ENCODE results near the gene MYO1F.

MYO1F gene

DNA sequence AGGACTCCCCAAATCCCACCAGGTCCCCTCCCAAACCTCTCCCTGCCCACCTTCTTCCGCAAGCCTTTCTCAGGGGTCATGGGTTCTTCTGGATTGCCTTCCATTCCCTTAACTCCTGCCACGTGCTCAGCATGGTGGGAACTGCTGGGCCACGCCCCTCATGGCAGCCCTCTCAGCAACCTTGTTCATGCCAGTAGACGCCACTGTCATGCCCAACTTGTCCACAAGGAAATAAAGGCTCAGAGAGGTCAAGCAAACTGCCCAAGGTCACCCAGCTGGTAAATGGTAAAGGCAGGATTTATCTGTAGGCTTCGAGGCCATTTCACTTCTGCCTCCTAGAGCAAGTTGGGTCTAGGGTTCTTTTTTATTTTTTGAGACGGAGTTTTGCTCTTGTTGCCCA is 85.7 kb downstream of the MYO1F start:
- peak; percentile 40 for DNase-seq (ENCODE audit: low read depth, low spot score)

DNA sequence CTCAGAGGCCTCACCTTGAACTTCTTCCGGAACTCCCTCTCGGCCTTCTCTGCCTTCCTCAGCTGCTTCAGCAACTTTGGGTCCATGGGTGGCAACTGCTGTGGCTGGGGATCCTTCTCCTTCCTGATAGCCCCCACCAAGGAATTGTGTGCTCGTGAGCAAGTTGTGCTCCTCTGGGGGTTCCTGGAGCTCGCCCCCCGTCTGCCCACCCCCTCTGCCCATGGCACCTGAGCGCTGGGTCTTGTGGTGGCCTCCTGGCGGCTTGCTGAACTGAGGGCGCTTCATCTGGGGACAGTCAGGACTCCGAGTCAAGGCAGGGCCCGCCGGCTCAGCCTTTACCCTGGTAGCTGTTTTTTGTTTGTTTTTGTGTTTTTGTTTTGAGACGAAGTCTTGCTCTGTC is 86.4 kb downstream of the MYO1F start:
- DNase-seq (ENCODE audit: low read depth, low spot score): no peak

DNA sequence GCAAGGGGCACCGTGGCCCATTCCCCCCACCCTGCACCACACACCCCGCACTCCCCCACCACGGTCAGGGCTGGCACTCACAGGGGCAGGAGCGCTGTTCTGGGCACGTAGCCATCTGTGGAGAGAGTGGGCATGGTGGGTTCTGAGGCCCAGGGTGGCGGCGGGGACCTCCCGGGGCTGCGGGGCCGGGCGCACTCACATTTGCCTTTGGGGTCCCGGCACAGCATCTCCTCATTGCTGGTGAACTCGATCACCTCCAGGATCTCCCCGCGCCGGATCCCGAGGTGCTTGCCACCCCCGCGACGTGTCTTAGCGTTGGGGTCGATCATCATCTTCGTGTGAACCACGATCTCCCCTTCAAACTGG is 86.9 kb downstream of the MYO1F start:
- no peak for DNase-seq (ENCODE audit: low read depth, low spot score)

DNA sequence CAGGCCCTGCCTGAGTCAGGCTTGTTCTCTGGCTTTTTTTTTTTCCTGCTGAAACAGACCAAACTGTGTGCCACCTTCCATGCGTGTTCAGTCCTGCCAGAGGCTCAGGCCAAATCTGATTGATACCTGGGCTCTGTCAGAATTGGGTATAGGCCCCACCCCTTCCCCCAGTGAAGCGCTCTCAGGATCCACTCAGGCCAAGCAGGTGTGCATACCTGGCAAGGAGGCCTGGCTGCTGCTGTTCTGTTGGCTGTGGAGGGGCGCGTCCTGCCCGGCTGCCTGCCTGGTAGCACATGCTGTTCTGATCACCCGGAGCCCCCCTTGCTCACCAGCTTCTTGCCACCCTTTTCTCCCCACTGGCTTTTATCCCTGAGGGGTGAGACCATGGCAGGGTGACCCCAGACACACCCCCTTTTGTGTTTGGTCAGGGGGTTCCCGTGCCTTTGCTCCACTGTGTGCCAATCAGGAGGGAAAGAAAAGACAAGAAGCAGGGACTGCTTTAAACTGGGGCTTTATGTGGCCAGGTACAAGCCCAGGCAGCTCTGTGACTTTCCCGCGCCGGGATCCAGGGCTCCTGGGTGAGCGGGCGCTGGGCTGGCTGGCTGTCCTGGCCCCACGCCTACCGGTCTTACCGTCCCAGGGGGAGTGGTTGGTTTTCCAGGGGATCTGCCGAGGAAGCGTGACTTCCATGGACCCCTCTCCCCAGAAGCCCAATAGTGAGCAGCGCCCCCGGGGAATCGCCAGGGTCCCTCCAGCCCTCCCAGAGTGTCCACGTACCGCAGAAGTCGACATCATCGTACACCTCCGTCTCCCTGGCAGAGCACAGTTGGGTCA is 87.5 kb downstream of the MYO1F start:
- DNase-seq (ENCODE audit: low read depth, low spot score): no peak

DNA sequence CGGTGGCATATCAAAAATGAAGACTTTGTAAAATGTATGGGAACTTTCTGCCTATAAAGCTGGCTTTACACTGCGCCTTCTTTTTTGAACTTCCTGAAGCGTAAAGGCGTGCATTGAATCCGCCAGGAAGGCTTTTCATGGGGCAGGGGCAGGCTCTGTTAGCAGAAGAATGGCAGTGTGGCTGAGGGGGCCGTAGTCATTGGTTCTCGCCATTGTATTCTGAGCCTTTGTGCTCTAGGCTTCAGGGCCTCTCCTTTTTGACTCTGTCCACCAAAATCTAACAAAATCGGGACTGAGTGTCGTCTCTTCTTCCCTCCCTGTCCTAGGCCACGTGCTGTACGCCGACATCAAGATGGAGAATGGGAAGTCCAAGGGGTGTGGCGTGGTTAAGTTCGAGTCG is 88.9 kb downstream of the MYO1F start:
- DNase-seq (ENCODE audit: low read depth, low spot score): no peak

DNA sequence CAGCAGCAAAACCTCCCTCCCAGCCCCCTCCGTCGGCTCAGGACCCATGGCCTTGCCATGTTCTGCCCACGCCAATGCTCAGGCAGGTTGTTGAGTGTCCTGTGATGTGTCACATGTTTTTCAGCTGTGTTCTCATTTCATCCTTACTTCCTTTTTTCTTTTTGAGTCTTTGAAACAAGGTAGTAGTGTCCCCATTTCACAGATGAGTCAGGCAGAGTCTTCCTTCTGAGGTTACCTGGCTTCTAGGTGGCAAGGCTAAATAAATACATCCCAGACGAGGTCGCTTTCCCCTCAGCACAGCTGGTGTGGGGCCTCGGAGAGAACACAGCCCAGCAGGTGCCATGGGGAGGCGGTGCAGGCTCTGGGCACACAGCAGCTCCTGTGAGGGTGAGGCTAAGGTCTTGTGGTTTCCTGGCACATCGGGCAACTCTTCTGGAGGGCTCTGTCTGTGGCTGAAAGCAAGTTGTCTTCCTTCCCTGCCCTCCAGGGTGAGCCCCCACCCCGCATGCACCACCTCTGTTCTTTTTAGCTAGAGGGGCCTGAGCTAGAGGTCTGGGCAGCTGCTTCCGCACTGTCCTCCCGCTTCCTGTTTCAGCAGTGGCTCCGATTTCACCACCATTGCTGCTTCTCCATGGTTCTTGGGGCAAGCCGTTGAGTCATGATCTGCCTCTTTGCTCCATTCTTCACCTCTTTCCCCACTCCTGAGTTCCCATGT is 89.9 kb downstream of the MYO1F start:
- no peak for DNase-seq (ENCODE audit: low read depth, low spot score)

DNA sequence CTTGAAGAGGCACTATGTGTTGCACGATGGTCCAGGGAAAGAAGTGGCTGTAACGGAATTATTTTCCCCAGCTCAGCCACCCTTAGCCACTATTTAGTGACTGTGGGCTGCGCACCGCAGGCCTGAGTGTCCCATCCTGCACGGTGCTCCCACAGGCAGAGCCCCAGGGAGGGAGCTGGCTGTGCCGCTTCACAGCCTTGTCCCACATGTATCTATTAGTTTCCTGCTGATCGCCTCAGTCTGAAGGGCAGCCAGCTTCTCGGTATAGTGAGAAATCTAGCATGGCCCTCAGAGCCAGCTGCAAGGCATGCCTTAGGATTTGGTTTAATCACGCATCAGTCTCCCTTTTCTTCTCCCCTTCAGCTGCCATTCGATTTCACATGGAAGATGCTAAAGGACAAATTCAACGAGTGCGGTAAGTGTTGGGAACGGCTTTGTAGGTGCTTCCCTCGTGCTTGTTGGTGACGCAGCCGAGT is 90.5 kb downstream of the MYO1F start:
- no peak for DNase-seq (ENCODE audit: low read depth, low spot score)

DNA sequence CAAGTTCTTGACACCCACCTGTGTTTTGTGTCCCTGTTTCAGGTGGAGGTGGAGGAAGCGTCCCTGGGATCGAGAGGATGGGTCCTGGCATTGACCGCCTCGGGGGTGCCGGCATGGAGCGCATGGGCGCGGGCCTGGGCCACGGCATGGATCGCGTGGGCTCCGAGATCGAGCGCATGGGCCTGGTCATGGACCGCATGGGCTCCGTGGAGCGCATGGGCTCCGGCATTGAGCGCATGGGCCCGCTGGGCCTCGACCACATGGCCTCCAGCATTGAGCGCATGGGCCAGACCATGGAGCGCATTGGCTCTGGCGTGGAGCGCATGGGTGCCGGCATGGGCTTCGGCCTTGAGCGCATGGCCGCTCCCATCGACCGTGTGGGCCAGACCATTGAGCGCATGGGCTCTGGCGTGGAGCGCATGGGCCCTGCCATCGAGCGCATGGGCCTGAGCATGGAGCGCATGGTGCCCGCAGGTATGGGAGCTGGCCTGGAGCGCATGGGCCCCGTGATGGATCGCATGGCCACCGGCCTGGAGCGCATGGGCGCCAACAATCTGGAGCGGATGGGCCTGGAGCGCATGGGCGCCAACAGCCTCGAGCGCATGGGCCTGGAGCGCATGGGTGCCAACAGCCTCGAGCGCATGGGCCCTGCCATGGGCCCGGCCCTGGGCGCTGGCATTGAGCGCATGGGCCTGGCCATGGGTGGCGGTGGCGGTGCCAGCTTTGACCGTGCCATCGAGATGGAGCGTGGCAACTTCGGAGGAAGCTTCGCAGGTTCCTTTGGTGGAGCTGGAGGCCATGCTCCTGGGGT is 91.5 kb downstream of the MYO1F start:
- no peak for DNase-seq (ENCODE audit: low read depth, low spot score)

DNA sequence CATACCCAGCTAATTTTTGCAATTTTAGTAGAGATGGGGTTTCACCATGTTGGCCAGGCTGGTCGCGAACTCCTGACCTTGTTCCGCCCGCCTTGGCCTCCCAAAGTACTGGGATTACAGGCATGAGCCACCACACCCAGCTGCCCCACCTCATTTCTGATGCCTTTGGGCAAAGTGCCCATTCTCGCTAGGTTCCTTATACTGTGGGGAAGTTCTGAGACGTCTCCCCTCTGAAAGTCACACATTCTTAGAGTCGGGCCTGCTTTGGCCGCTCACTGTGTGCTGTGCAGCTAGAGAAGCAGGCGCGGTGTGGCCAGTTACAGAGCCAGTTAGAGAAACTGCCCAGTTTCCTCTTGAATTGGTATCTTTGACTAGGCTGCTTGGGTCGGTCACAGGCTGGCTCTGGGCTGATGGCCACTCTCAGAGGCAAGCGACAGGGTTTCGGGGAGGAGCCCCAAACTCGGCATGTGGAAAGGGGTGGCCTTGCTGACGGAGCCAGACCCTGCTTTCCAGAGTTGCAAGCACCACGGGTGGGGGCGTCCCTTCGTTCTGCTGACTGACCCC is 92.8 kb downstream of the MYO1F start:
- no peak for DNase-seq (ENCODE audit: low read depth, low spot score)

DNA sequence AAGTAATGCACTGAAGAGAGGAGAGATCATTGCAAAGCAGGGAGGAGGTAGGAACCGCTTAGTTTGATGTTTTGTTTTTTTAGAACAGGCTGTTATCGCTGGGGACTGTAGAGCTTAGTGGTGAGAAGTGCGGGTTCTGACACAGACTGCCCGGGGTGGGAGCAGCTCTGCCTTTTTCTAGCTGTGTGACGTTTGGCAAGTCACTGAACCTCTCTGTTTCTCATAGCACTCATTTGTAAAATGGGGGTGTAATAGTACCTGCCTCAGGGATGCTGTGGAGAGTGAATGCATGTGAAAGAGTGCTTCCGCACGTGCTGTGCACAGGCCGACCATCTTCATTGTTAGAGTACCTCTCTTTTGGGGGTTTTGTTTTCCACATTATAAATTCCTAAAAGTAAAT is 94.1 kb downstream of the MYO1F start:
- no peak for DNase-seq (ENCODE audit: low read depth, low spot score)

DNA sequence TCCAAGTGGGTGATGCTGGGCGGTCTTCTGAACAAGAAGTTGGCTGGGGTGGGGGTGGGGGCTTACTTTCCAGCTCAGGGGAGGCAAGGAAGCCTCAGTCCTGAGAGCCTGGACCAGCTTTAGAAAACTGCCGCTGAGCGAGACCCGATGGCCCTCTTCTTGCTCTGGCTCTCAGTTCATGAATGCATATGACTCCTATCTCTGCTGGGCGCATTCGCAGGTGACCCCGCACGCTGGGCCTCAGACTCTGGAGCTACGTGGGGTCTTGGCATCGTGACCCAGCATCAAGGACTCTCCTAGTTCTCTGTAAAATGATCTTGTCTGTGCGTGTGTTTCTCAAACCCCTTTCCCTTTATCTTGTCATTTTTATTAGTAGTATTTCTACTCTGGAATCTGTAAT is 94.5 kb downstream of the MYO1F start:
- DNase-seq (ENCODE audit: low read depth, low spot score): no peak

DNA sequence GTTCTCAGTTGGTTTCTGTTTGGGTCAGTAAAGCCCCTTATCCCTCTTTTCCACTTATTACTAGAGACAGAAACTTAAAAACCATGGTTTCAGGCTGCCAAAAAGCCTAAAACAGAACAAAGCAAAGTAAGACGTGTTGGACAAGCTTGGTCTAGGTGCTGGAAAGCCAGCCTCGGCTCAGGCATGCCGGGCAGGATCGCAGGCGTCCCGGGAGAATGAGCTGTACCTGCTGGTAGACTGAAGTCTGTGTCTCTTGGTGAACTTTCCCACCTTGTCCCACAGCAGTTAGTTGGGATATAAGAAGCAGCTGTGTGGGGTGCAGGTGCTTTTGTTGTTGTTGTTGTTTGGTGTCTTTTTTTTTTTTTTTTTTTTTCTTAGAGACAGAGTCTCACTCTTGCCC is 95.6 kb downstream of the MYO1F start:
- no peak for DNase-seq (ENCODE audit: low read depth, low spot score)

DNA sequence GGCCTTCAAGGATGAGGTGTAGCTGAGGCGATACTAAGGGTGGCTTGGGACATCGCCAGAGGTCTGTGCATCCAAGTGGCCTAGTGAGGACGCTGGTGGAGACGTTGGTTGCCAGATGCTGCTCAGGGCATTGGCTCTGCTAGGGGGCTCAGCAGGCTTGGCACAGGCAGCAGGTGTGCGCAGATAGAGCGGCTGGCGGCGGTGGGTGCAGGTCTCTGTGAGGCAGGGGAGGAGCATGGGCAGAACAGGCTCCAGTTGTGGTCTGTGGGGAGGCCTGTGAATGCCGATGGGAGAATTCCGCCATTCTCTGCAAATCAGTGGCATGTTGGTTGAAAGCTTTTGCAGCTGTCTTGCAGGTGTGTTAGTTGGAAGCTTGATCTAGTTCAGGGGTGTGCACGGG is 96.0 kb downstream of the MYO1F start:
- no peak for DNase-seq (ENCODE audit: low read depth, low spot score)

DNA sequence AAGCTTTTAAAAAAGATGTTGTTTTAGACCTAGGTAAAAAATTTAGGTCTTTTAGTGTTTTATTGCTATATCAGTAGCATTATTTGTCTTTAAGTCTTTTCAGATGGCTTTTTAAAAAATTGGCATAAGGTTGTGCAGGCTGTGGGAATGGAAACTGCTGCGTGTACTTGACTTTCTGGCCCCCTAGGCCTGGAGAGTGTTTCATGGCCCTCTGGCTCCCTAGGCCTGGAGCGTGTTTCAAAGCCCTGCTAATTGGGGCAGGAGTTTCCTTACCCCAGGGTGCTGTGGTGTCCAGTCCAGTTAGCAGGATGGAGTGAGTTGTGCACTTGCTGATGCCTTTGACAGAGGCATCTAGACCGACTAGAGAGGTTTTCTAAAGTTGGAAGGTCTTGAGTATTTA is 98.6 kb downstream of the MYO1F start:
- DNase-seq (ENCODE audit: low read depth, low spot score): no peak

DNA sequence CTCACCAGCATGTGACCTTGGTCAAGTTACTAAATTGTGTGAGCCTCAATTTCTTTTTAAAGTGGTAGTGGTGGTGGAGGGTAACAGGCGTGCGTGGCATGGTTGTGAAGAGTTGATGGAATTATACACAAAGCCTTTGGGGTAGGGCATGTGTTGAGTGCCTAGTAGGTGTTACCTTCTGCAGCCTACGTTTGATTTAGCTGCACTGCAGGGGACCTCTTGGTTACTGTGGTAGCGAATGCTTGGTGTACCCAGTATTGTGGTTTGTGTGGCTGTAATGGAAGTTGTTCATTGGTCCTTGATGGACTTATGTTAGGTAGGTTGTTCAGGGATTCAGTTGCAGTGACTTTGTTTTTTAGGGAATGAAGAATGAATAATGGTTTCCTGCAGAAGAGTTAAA is 99.4 kb downstream of the MYO1F start:
- no peak for DNase-seq (ENCODE audit: low read depth, low spot score)

DNA sequence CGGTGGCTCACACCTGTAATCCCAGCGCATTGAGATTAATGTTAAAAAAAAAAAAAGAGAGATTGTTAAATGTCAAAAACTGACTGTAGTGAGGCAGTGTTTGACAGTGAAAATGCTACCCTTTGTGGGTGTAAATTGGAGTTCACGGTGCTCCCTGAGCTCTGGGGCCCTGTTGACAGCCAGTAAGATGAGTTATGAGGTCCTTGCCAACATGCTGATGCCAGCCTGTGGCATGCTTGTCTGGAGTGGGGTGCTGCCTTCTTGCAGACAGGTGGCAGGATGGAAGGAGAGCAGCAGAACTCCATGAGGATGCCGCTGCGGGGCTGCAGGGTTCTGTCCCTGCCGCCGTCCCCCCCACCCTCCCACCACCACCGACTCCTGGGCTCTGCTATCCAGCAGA is 100.7 kb downstream of the MYO1F start:
- no peak for DNase-seq (ENCODE audit: low read depth, low spot score)

DNA sequence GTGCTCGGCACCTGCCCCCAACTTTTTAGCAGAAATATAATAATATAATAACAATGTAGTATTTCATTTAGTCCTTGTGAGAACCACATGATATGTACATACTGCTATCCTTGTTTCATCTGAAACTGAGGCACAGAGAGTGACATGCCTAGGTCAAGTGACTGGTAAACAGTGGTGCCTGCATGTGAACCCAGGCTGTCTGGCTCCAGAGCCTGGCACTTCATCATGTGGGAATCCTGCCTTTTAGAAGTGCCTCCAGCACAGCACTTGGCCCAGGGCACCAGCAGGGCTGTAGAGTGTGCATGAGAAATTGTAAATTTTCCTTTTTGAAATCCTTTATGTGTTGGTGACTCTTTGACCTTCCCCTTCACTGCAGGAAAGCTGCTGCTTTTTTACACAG is 102.2 kb downstream of the MYO1F start:
- DNase-seq (ENCODE audit: low read depth, low spot score): no peak

DNA sequence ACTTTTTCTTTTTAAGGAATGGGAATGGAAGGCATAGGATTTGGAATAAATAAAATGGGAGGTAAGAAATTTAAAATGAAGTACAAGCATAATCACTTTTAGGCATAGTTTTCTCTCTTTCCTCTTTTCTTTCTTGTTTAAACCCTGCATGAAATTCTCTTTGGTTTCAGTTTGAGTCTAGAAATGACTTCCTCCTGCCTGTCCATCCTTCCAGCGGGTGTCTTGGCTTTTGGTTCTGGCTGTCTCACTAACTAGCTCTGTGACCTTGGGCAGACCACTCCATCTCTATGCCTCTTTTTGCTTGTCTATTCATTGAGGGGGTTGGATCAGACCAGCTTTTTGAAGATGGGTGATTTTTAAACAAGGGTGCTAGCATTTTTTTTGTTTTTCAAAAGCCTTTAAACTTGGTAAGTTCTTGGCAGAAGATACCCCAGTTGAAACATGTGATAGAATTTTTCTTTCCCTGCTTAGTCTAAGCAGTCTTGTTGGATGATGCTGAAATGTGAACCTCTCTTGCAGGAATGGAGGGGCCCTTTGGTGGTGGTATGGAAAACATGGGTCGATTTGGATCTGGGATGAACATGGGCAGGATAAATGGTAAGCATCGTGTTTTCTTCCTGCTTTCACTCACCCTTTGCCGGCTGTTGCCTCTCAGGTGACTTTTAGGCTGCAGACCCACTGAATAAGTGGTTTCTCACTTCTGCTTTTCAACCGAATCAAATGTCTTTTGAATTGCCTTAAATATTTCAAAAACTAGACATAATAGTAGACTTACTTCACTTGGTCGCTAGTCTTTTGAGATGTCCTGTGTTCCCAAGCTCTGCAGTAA is 103.4 kb downstream of the MYO1F start:
- no peak for DNase-seq (ENCODE audit: low read depth, low spot score)

Data from ELF-1 (cell line).